Colonic mucosa (tissue), 4 donors: ENCODE results near the gene FNIP1. TPM values are rescaled to one million over a fixed set of nuclear protein-coding genes. Genes with fewer than 3 reads are reported as not detected.

Source experiments
- DNase-seq: peaks from one replicate; pipeline ENCODE4 v3.0.0-alpha.2; 2020
- H3K27ac ChIP-seq: fragments of 200-600 bp; one replicate; pipeline ENCODE4 v1.8.0; 2021
- H3K27me3 ChIP-seq: fragments of 200-600 bp; one replicate; pipeline ENCODE4 v1.8.0; 2021
- H3K36me3 ChIP-seq: fragments of 200-600 bp; one replicate; pipeline ENCODE4 v1.8.0; 2021
- H3K4me1 ChIP-seq: fragments of 200-600 bp; one replicate; pipeline ENCODE4 v1.8.0; 2021; ENCODE audit warnings: mild to moderate bottlenecking
- H3K4me3 ChIP-seq: fragments of 200-600 bp; one replicate; pipeline ENCODE4 v1.8.0; 2021
- H3K9ac ChIP-seq, 2 donors: one replicate each; pipeline ENCODE4 v1.7.0; 2013; ENCODE audit warnings: control low read depth in 2 of 2, low read depth in 2 of 2, low read length in 2 of 2
- H3K9me3 ChIP-seq: fragments of 200-600 bp; one replicate; pipeline ENCODE4 v1.8.0; 2021
- CTCF ChIP-seq: fragments of 200-600 bp; IDR thresholded peaks from one replicate; pipeline ENCODE4 v1.8.0; 2022; ENCODE audit warnings: antibody characterized with exemption, mild to moderate bottlenecking
- intact Hi-C: fragments of 100-400 bp; cut with DNase I; formaldehyde crosslinking; loops from one replicate; pipeline ENCODE4 v1.14.1; 2022
- total RNA-seq, 2 donors: library from RNA; stranded (reverse); fragmentation: NEBNext Ultra II Directional in 1 of 2; extraction: Animal tissue kit (Norgen Biotek cat#: 25700) in 1 of 2; gene quantifications; one replicate each; pipeline ENCODE4 v1.2.1, GENCODE V29; 2021
- donor health status: healthy.
- donor health status: DM: no; HTN: no; CAD: no.
- donor health status: DM: no; HTN: no; CAD: no.

FNIP1 gene
- total RNA-seq, 2 donors from 2014 or later = 18.1 to 41.2 TPM

GRCh38 chr5:131767891-131768290 is 28.9 kb downstream of the FNIP1 start:
- no peaks in the 10 kb centered on the region for H3K9me3 ChIP-seq
- H3K4me3 ChIP-seq = no peak overlapping the region
- no peaks in the 10 kb centered on the region for H3K4me1 ChIP-seq
- no peaks in the 10 kb centered on the region for H3K36me3 ChIP-seq
- intact Hi-C loops = no loop called here
- no peak for DNase-seq
- TF ChIP-seq CTCF = no peak
- no peaks in the 10 kb centered on the region for H3K27me3 ChIP-seq
- no peak overlapping the region for H3K9ac ChIP-seq
- H3K27ac ChIP-seq = no peak overlapping the region

GRCh38 chr5:131766689-131767088 is 30.1 kb downstream of the FNIP1 start:
- Histone ChIP-seq H3K27me3 (no peaks in the 10 kb centered on the region), H3K4me3 (no peak overlapping the region), H3K9ac (no peak overlapping the region), H3K9me3 (no peaks in the 10 kb centered on the region), H3K4me1 (no peaks in the 10 kb centered on the region), H3K27ac (no peak overlapping the region), H3K36me3 (no peaks in the 10 kb centered on the region)
- intact Hi-C loops = no loop called here
- no peak for TF ChIP-seq CTCF
- DNase-seq = no peak

- Histone ChIP-seq H3K27ac (no peak overlapping the region), H3K36me3 (no peaks in the 10 kb centered on the region), H3K9me3 (no peaks in the 10 kb centered on the region), H3K4me1 (no peaks in the 10 kb centered on the region), H3K9ac (no peak overlapping the region), H3K27me3 (no peaks in the 10 kb centered on the region), H3K4me3 (no peak overlapping the region)
- no peak for DNase-seq
- intact Hi-C loops = no loop called here
- no peak for TF ChIP-seq CTCF
Measured at GRCh38 chr5:131765261-131765660, 31.6 kb downstream of the FNIP1 start.

- Histone ChIP-seq H3K36me3 (no peaks in the 10 kb centered on the region), H3K4me3 (no peak overlapping the region), H3K4me1 (no peaks in the 10 kb centered on the region), H3K9me3 (no peaks in the 10 kb centered on the region), H3K9ac (no peak overlapping the region), H3K27ac (no peak overlapping the region), H3K27me3 (no peaks in the 10 kb centered on the region)
- no peak for DNase-seq
- TF ChIP-seq CTCF = no peak
- intact Hi-C loops = no loop called here
Measured at GRCh38 chr5:131763968-131764367, 32.8 kb downstream of the FNIP1 start.

GRCh38 chr5:131760793-131761192 is 36.0 kb downstream of the FNIP1 start:
- Histone ChIP-seq H3K36me3 (no peaks in the 10 kb centered on the region), H3K4me3 (no peak overlapping the region), H3K27me3 (no peaks in the 10 kb centered on the region), H3K27ac (no peak overlapping the region), H3K9ac (no peak overlapping the region), H3K4me1 (no peaks in the 10 kb centered on the region), H3K9me3 (no peaks in the 10 kb centered on the region)
- DNase-seq = no peak
- intact Hi-C loops = no loop called here
- TF ChIP-seq CTCF = no peak

- no peak overlapping the region for H3K27ac ChIP-seq
Measured at GRCh38 chr5:131759704-131760103, 37.1 kb downstream of the FNIP1 start.

More at GRCh38 chr5:131759704-131760103, 37.1 kb downstream of the FNIP1 start:
- Histone ChIP-seq H3K4me1 (no peaks in the 10 kb centered on the region), H3K9ac (no peak overlapping the region), H3K36me3 (no peaks in the 10 kb centered on the region), H3K9me3 (no peaks in the 10 kb centered on the region), H3K27me3 (no peaks in the 10 kb centered on the region), H3K4me3 (no peak overlapping the region)
- intact Hi-C loops = no loop called here
- DNase-seq = no peak
- TF ChIP-seq CTCF = no peak
